ENCODE data around the gene HYLS1.
"Not testable (repeated sequence)": the region's sequence is repeated elsewhere in the genome, so short reads cannot be mapped to it uniquely, and the experiment has no call there.

DNA sequence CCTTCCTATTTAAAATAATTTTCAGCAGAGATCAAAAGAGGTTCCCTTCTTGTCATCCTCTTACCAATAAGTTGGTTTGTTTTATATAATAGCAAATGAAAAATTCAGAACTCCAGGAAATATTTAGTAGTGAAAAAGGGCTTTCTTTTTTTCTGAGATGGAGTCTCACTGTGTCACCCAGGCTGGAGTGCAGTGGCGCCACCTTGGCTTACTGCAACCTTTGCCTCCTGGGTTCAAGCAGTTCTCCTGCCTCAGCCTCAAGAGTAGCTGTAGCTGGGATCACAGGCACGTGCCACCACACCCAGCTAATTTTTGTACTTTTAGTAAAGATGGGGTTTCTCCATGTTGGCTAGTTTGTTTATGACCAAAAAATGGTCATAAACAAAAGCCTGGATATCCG is 27.1 kb downstream of the HYLS1 start:
- TF ChIP-seq CREB1 (CRISPR knock-in tag; IDR thresholded peaks at IDR 0.05; ENCODE audit: low read depth); REST (IDR thresholded peaks at IDR 0.05; ENCODE audit: unreplicated experiment); EZH2 (IDR thresholded peaks at IDR 0.05; ENCODE audit: low read depth, unreplicated experiment); POLR2AphosphoS5 (IDR thresholded peaks at IDR 0.05; ENCODE audit: low read depth); ZNF114 (CRISPR knock-in tag; IDR thresholded peaks at IDR 0.05); EZH2phosphoT487 (IDR thresholded peaks at IDR 0.05; ENCODE audit: unreplicated experiment); ZNF331 (CRISPR knock-in tag; IDR thresholded peaks at IDR 0.05; ENCODE audit: low read depth); JUNB (IDR thresholded peaks at IDR 0.05; ENCODE audit: unreplicated experiment); NANOG (IDR thresholded peaks at IDR 0.05; ENCODE audit: borderline replicate concordance); ZNF462 (CRISPR knock-in tag; IDR thresholded peaks at IDR 0.05); STAT1 (IDR thresholded peaks at IDR 0.05; ENCODE audit: unreplicated experiment): not testable (repeated sequence)
- TF ChIP-seq, protein P1, sequence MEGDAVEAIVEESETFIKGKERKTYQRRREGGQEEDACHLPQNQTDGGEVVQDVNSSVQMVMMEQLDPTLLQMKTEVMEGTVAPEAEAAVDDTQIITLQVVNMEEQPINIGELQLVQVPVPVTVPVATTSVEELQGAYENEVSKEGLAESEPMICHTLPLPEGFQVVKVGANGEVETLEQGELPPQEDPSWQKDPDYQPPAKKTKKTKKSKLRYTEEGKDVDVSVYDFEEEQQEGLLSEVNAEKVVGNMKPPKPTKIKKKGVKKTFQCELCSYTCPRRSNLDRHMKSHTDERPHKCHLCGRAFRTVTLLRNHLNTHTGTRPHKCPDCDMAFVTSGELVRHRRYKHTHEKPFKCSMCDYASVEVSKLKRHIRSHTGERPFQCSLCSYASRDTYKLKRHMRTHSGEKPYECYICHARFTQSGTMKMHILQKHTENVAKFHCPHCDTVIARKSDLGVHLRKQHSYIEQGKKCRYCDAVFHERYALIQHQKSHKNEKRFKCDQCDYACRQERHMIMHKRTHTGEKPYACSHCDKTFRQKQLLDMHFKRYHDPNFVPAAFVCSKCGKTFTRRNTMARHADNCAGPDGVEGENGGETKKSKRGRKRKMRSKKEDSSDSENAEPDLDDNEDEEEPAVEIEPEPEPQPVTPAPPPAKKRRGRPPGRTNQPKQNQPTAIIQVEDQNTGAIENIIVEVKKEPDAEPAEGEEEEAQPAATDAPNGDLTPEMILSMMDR (conservative IDR thresholded peaks at IDR 0.05; ENCODE audit: low read depth in 2 of 2), result peak; percentile 47 to 61; a peak in 3 of 4 replicates
- TF ChIP-seq, protein P2, sequence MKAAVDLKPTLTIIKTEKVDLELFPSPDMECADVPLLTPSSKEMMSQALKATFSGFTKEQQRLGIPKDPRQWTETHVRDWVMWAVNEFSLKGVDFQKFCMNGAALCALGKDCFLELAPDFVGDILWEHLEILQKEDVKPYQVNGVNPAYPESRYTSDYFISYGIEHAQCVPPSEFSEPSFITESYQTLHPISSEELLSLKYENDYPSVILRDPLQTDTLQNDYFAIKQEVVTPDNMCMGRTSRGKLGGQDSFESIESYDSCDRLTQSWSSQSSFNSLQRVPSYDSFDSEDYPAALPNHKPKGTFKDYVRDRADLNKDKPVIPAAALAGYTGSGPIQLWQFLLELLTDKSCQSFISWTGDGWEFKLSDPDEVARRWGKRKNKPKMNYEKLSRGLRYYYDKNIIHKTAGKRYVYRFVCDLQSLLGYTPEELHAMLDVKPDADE (IDR thresholded peaks at IDR 0.05), result not testable (repeated sequence)

All from GM23338 (cell line).